Sciatic nerve (tissue), 2 donors: ENCODE data around the gene NT5M. TPM values are rescaled to one million over a fixed set of nuclear protein-coding genes. Genes with fewer than 3 reads are reported as not detected.

Experiments used
- ATAC-seq: fragments of 200-7000 bp; cut with Tn5 transposase; one replicate; pipeline ENCODE4 v1.9.1; 2020; ENCODE audit warnings: mild to moderate bottlenecking, moderate library complexity
- DNase-seq: peaks from one replicate; pipeline ENCODE4 v3.0.0-alpha.2; 2020; ENCODE audit warnings: low spot score
- intact Hi-C: fragments of 100-400 bp; cut with DNase I; formaldehyde crosslinking; loops from one replicate; pipeline ENCODE4 v1.14.2; 2022
- total RNA-seq: library from RNA; stranded (reverse); fragmentation: NEBNext Ultra II Directional; extraction: Animal tissue kit (Norgen Biotek cat#: 25700); gene quantifications from one replicate; pipeline ENCODE4 v1.2.1, GENCODE V29; 2021
- donor health status: DM: no; HTN: no; CAD: no.
- donor health status: DM: no; HTN: no; CAD: no.

Gene NT5M
- total RNA-seq, 1 donor from 2014 or later: 3.9 TPM

DNA sequence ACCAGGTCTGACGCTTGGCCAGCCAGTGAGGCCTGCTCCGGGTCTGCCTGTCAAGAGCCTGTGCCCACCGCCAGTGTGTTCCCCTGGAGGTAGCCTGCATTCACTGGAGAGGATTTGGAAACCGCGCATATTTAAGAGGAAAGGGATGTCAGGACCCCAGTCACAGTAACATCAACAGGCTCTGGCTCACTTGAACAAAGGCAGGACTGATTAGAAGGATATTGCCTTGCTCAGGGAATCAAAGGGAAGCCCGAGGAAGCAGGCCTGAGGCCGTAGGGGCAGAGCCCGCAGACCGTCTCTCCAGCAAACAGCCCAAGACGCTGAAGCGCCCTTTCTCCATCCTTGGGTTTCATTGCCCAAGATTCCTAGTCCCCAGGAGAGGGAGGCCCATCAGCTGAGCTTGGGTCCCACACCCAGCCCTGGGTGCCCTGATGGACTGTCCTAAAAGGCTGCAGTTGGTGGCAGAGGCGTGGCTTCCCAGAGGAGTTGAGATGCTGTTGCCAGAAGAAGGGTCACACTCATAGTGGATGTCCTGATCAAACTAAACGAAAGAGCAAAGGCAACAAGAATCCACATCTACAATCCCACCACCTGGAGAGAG, 23.2 kb downstream of the NT5M start:
- intact Hi-C loops: no loop called here
- ATAC-seq (no peak), DNase-seq (peak; percentile 12)

DNA sequence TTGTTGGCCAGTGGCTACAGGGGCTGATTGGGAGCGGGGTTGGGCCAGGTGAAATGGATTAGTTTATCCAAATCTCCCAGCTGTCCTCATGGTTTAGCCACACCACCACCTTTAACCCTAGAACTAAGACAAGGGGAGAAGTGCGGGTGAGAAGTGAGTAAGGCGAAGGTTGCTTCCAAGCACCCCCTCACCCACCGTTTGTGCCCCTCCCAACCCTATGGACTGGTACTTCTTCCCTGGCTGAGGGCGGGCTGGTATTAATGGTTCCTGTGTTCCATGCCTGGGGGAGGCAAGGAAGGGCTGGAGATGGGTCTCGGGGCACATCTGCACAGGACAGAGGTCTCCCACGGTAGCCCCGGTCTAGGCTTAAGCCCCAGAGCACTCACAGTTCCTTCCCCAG, 25.1 kb downstream of the NT5M start:
- no peak for ATAC-seq
- intact Hi-C loops: no loop called here
- peak; percentile 28 for DNase-seq

DNA sequence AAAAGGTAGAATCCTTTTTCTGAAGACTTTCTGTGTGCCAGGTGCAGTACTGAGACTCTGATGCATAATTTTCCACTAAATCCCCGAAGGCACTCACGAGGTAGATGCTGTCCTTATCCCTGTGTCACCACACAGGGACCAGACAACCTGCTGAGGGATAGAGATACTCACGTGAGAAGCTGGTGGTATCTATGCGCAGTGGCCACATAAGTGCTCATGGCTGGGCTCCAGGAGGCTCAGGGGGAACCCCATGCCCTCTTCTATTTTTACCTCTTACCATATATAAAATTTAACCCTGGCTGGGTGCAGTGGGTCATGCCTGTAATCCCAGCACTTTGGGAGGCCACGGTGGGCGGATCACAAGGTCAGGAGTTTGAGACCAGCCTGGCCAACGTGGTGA, 38.3 kb downstream of the NT5M start:
- intact Hi-C loops: no loop called here

DNA sequence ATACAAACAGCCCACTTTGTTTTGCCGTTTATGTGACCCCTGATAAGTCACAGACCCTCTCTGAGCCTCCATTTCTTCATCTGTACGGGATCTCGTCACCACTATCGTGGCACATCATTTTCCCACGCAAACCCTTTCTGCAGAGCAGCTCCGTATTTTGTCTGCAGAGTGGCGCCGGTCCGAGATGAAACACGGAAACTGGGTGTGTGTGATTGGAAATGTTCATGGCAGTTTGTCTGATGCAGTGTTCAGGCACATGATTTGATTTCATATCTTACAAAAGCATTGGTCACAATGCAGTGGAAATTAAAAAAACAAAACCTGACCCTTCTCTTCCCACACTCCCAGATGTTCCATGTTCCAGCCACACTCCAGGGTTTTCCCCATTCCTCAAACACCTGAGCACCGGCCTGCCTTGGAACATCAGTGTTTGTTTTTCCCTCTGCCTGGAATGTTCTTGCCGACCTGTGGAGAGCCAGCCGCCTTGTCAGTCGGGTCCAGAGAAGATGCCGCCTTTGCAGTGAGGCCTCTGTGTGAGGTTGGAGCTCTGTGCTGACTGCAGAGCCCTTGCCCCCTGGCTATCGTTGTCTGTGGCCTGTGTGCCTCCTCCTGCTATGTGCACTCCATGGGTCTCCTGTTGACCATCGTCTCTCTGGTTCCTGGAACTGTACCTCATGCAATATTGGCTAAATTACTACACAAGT, 39.2 kb downstream of the NT5M start:
- intact Hi-C loops: no loop called here
- DNase-seq (peak; percentile 30), ATAC-seq (no peak)

More for the DNA sequence above, 38.3 kb downstream of the NT5M start:
- ATAC-seq (no peak), DNase-seq (peak; percentile 6)

DNA sequence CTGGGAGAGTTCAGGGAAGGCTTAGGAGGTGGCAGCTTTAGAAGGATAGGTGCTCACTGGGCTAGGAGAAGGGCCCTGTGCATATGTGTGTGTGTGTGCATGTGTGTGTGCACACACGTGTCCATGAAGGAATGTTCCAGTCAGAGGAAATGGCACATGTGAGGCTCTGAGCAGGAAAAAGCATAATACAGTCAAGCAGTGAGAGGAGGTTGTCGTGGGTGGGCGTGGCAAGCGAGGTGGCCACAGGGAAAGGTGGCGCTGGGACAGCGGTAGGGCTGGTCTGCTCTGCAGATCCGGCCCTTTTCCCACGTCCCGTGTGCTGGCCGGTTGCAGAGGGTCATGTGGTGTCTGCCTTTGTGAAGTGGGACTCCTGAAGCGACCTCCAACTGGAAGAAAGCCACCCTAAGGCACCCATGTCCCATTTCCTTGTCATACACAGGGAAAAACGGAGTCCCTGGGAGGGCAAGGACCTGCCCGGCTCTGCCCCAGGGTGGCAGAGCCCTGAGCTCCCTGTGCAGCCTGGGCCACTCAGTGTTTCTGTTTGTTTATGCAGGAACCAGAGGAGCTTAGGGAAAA, 40.1 kb downstream of the NT5M start:
- peak; percentile 34 for DNase-seq
- intact Hi-C loops: no loop called here
- ATAC-seq: no peak

DNA sequence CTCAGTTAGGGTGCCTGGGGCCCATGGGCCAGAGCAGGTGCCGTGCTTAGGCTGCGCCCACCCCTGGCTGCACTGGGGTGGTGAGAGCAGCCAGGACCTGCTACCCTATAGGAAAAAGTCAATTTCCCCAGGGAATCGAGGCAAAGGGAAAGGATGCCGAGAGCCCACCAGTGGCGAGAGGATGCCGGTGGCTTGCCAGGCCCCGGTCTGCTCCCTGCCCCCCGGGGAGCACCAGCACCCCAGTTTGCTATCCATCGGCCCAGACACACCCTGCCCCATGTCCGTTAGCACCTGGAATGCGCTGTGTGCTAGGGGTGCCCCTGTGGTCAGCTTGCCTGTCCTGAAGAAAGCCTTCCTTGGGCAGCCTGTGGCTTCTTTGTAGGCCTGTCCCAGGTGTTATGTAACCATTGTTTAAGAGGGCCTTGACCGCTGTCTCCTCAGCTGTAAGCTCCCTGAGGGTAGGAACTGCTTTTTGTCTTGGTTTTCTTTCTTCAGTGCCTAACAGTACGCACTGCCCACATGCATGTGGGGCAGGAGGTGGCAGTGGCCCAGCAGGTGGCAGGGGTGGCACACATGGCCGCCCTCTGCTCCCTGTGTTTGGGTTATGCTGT, 40.8 kb downstream of the NT5M start:
- ATAC-seq (no peak), DNase-seq (peak; percentile 30)

DNA sequence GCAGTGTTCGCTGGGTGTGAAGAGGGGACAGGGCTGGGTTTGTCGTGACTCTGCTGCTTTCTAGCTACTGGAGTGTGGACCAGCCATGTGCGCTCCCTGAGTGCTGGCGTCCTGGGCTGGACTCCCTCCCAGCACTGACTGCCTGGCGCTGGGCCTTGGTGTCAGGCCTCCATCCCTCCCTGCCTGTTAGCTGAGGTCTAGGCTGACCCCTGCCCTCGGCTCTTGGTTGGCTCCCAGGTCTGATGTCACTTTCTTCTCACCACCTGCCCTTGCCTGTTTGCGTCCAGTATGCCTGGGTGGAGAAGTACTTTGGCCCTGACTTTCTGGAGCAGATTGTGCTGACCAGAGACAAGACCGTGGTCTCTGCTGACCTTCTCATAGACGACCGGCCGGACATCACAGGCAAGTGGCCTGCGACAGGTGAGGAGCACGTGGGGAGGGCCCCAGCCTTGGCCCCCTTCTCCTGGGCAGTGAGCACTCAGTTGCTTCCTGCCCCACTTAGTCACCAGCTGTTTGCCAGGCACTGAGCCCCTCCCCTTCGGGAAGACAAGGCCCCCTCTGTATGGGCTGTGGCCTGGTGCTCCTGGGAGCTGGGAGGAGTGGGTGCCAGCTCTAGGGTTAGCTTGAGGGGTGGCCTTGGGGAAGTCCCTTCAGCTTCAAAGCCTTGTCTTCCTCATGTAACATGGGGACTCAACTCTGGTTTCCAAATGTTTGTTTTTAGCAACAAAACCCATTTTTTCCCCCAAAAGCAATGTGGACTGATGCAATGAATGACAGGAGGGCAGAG, 41.5 kb downstream of the NT5M start:
- DNase-seq (peak; percentile 50), ATAC-seq (no peak)
- intact Hi-C loops: no loop called here

More for the DNA sequence above, 40.8 kb downstream of the NT5M start:
- intact Hi-C loops: no loop called here

DNA sequence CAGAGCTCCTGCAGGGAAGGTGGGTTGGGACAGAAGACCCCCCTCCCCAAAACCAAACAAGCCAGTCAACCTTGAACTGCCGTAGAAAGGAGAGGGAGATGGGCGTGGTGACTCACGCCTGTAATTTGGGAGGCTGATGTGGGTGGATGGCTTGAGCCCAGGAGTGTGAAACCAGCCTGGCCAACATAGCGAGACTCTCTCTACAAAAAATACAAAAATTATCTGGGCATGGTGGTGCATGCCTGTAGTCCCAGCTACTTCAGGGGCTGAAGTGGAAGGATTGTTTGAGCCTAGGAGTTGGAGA, 42.1 kb downstream of the NT5M start:
- peak; percentile 15 for DNase-seq
- no peak for ATAC-seq

DNA sequence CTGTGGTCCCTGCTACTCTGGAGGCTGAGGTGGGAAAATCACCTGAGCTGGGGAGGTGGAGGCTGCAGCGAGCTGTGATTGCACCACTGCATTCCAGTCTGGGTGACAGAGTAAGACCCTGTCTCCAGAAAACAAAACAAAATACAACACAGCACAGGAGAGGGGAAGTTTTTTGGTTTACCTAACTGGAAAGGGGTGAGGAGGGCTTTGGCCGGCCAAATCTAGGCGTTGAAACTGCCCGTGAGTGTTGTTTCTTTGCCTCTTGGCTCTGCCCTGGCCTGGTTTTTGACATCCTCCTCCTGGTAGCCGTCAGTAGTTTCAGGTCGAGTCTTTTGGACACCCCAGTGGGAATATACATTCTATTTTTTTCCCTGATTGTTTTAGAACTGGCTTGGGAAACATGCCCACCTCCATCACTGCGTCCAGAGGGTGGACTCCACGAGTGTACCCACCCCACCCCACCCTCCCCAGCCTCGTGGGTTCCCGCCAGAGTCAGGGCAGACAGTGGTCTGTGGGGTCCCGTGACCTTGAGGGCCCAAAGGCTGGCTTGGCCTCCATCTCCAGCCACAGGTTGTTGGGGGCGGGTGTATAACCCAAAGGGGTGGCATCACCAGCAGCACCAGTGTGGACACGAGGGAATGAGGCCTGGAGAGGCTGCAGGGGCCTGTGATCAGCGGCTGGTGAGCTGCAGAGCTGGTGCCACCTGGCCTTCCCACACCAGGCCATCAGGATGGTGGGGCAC, 42.7 kb downstream of the NT5M start:
- ATAC-seq (no peak), DNase-seq (peak; percentile 14)
- intact Hi-C loops: no loop called here

More for the DNA sequence above, 42.1 kb downstream of the NT5M start:
- intact Hi-C loops: no loop called here

DNA sequence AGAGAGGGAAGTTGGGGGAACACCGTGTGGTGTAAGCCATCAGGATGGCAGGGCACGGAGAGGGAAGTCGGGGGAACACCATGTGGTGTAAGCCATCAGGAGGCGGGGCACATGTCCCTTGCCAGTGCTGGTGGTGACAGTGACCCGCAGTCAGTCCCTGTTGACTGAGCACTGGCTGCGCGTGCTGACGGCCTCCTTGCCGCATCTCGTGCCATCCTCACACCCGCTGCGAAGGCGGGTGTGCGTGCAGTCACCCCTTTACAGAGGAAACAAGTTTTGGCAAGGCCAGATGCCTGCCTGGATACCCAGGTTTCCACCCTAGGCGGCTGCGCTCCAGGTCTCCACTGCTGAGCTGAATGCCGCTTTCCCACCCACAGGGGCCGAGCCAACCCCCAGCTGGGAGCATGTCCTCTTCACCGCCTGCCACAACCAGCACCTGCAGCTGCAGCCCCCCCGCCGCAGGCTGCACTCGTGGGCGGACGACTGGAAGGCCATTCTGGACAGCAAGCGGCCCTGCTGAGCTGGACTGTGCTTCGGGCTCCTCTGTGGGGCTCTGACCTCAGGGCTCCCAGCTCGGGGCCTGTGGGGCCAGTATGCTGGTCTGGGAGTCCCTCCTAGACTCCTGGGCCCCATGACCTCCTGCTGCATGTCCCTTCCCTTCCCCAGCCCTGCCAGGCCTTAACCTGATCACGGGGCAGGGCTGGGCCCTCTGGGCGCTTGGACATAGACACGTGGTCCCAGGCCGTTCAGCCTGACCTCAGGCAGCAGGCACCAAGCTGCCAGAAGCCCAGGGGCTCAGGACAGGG, 43.5 kb downstream of the NT5M start:
- intact Hi-C loops: no loop called here
- peak; percentile 50 for DNase-seq

DNA sequence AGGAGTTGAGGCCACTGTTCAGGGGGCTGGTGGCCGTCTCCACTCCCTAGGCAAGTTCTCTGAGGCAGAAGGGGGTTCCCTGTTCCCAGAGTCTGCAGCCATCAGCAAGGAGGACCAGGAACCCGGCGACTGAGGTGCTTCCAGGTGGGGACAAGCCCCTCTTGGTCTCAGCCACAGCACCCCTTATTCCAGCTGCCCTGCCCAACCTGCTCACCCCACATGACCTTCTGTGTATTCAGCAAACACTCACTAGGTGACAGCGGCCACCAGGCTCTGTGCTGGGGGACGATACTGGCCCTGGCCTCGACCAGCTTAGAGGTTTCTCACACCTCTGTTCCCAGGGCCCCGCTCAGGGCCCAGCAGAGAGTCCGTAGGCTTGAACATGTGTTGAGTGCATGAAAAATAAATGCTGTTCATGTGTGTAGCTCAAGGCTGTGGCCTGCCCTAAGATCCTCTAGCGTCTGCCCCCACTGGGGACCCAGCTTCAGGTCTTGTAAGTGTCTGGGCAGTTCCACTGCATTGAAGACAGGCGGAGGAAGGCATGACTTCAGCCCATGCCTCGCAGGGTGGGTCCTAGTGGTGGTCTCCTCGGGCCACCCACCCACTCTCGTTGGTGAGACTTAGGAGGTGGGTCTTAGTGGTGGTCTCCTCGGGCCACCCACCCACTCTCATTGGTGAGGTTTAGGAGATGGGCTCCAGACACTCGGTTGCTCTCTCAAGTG, 44.2 kb downstream of the NT5M start:
- intact Hi-C loops: no loop called here
- no peak for ATAC-seq
- DNase-seq: peak; percentile 30

More for the DNA sequence above, 43.5 kb downstream of the NT5M start:
- ATAC-seq: no peak

DNA sequence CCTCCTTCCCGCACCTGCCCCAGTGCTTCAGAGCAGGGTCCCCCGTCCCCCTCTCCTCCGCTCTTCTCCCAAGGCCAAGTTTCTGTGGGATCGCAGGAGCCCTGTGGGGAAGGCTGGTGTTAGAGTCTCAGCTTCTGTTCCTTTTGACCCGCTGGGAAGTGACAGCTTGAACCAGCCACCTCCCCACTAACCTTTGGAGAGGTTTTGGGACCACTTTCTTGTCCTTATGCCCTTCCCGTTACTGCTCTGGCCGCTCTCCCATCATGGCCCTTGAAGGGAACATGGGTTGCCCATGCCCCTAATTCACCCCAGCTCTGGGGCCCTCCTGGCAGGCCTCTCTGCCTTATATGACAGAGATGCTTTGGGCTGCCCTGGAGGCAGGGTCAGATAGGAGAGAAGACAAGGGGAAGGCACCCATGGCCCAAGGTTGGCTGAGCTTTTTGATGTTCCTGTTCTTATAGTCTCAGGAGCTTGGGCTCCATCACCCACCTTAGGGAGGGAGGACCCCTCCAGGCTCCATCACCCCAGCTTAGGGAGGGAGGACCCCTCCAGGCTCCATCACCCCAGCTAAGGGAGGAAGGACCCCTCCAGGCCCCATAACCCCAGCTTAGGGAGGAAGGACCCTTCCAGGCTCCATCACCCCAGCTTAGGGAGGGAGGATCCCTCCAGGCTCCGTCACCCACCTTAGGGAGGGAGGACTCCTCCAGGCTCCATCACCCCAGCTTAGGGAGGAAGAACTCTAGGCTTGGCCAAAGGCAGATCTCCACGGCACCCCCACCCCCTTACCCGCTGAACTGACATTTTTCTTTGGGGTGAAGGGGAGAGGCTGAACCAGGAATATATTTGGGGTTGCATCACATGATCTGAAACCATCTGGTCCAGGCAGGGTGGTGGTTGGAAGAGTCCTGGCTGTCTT, 45.0 kb downstream of the NT5M start:
- DNase-seq (peak; percentile 43), ATAC-seq (no peak)
- intact Hi-C loops: no loop called here

DNA sequence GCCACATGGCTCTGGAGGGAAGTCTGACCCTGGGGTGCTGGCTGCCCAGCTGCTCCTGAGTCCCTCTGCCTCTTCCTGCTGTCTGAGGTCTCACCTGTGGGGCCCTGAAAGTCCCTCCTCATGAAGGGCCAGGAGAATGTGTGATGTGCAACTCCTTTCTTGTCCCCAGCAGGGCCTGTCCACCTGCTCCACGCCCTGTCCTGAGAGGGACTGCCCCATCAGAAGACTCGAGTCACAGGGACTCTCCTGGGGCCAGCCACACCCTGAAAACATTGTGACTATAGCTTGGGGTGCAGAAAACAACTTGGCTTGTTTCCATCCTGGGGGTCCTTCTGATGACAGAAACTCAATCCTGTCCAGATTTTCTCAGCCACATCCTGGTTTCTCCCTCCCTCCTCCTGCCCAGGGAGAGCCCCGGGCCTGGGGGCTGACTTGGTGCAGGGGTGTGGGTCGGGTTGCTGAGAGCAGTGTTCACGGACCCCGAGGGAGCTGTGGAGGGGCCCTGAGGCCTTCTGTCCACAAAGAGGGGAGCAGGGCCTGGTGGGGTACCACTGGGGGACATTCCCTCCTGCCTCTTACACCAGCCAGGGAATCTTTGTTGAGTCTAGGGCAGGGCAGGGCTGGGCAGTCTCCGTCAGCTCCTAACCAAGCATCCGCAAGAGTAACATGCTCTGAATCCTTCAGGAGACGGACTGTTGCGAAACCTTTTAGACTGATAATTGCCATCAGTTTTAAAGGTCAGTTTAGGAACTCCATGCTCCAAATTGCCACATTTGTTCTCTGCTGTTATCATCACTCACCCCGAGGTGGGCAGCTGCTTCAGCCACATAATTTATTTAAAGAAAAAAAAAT, 45.9 kb downstream of the NT5M start:
- intact Hi-C loops: no loop called here
- DNase-seq (peak; percentile 45), ATAC-seq (peak; percentile 46)

DNA sequence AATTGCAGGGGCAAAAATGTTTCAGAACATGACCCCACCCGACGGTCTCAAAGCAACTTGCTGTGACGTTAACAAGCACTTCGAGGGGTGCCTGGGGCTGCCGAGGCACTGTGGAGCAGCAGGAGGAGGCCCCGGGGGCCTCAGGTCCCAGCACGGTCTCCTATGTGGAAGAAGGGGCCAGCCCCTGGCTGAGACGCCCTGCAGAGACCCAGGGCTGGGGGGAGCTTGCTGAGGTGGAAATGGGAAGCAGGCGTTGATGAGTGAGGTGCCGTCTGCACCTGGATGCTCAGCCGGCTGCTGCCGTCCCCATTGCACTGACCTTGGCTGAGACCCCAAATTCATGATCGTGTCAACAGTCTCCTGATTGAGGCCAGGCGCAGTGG, 46.5 kb downstream of the NT5M start:
- ATAC-seq: no peak
- intact Hi-C loops: no loop called here
- peak; percentile 48 for DNase-seq

DNA sequence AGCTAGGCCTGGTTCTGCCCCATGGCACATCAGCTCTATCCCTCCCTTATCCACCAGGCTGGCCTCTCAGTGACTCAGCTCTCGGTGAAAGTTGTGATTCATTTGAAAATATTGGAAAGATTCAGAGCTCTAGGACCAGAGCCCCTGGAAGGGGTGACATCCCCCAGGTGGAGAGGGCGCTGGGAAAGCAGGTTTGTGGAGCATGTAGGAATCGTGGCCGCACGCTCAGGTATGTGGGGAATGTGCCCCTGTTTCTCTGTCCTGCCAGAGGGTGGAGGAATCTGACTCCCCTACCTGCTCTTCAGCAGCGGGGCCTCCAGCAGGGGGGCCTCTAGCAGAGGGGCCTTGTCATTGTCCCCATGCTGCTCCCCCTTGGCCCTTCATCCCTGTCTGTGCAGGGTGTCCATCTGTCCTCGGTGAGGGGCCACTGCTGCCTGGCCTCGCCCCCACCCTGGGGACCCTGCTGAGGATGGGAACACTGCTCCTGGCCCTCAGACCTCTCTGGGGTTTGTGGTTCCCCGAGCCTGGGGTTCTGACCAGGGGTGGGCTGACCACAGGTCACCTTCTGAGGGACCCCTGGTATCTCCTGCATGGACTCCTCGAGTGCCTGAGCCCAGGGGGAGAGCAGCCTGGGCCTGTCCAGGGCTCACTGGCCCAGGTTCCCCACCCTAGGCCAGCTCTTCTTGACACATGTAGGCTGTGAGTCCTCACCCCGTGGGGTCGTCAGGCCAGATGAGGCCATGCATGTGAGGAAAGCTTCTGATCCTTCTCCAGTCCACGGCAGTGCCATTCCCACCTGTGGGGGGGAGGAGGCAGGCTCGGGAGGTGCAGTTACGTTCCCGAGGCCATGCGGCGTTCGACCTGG, 47.5 kb downstream of the NT5M start:
- intact Hi-C loops: no loop called here
- ATAC-seq: no peak
- peak; percentile 54 for DNase-seq
